HepG2 (cell line): ENCODE data around the gene MAP3K14.

Experiments
- PAX8 ChIP-seq: sonication (generic); formaldehyde crosslinking; IDR thresholded peaks from 2 replicates; pipeline ENCODE4 v1.8.0; 2022; ENCODE audit warnings: mild to moderate bottlenecking, missing genetic modification reagents, borderline replicate concordance
- POLR2AphosphoS2 ChIP-seq: IDR thresholded peaks from 2 replicates; pipeline ENCODE4 v1.6.1; 2011; ENCODE audit warnings: low read depth, low read length, improper control_type of control experiment

DNA sequence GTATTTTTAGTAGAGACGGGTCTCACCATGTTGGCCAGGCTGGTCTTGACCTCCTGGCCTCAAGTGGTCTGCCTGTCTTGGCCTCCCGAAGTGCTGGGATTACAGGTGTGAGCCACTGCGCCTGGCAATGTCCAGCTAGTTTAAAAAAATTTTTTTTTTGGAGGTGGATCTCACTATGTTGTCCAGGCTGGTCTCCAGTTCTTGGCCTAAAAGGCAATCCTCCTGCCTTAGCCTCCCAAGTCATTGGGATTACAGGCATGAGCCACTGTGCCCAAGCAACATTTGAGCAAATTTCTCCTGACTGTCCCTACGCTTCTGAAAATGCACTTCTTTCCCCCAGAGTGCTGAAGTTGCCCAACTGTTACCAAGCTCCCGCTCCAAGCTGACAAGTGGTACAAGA lies 8.0 kb downstream of the MAP3K14 start:
- TF ChIP-seq POLR2AphosphoS2 (no peak), PAX8 (CRISPR knock-in tag) (no peak)
